Neutrophil (primary cell): Measurements from ENCODE around the gene RAPGEF6.

Experiments used
- H3K27ac ChIP-seq: fragments of 200-600 bp; sonication (generic); 2 replicates; pipeline ENCODE4 v1.5.1; 2016; ENCODE audit warnings: mild to moderate bottlenecking, moderate library complexity
- H3K27me3 ChIP-seq: fragments of 200-600 bp; sonication (generic); 2 replicates; pipeline ENCODE4 v1.6.0; 2016; ENCODE audit warnings: mild to moderate bottlenecking
- H3K36me3 ChIP-seq: fragments of 200-600 bp; sonication (generic); 2 replicates; pipeline ENCODE4 v1.5.1; 2017
- H3K4me1 ChIP-seq, 2 experiments: fragments of 200-600 bp in 1 of 2; sonication (generic) in 1 of 2; 1 replicate in 1 of 2; 2 replicates in 1 of 2; pipeline versions ENCODE4 v1.5.1 to v1.6.1; 2013 to 2016; ENCODE audit warnings: low read depth in 1 of 2, low read length in 1 of 2, mild to moderate bottlenecking in 1 of 2, moderate library complexity in 1 of 2; ENCODE audit not compliant: control insufficient read depth in 1 of 2, insufficient read depth in 1 of 2
- H3K4me3 ChIP-seq, 2 experiments: fragments of 200-600 bp in 1 of 2; sonication (generic) in 1 of 2; 1 replicate in 1 of 2; 2 replicates in 1 of 2; pipeline ENCODE4 v1.5.1; 2013 to 2016; ENCODE audit warnings: low read depth in 1 of 2, low read length in 1 of 2, mild to moderate bottlenecking in 1 of 2, moderate library complexity in 1 of 2
- H3K9me3 ChIP-seq: fragments of 200-600 bp; sonication (generic); 2 replicates; pipeline ENCODE4 v1.5.1; 2016
- CTCF ChIP-seq: fragments of 200-600 bp; sonication (generic); IDR thresholded peaks from 2 replicates; pipeline ENCODE4 v1.5.1; 2016; ENCODE audit warnings: antibody characterized with exemption

The RAPGEF6 gene

GRCh38 chr5:131473731-131474130 is 161.3 kb downstream of the RAPGEF6 start:
- Histone ChIP-seq H3K9me3 (no peaks in the 10 kb centered on the region), H3K36me3 (peaks cover 60% of the 10 kb centered on the region), H3K27me3 (no peaks in the 10 kb centered on the region), H3K27ac (no peak overlapping the region), H3K4me3 (no peak overlapping the region), H3K4me1 (no peaks in the 10 kb centered on the region)
- no peak for TF ChIP-seq CTCF

- H3K27me3 ChIP-seq, result no peaks in the 10 kb centered on the region
- H3K4me3 ChIP-seq, result no peak overlapping the region
- peaks cover 4 to 12% of the 10 kb centered on the region in 2 experiments for H3K4me1 ChIP-seq
- H3K36me3 ChIP-seq, result peaks cover 49% of the 10 kb centered on the region
- H3K9me3 ChIP-seq, result no peaks in the 10 kb centered on the region
- no peak overlapping the region for H3K27ac ChIP-seq
- TF ChIP-seq CTCF, result no peak
These were observed 168.8 kb downstream of the RAPGEF6 start for GRCh38 chr5:131466171-131466766.

GRCh38 chr5:131463656-131464055 is 171.4 kb downstream of the RAPGEF6 start:
- Histone ChIP-seq H3K9me3 (no peaks in the 10 kb centered on the region), H3K4me3 (no peak overlapping the region), H3K36me3 (peaks cover 43% of the 10 kb centered on the region), H3K4me1 (peaks cover 4 to 12% of the 10 kb centered on the region in 2 experiments), H3K27ac (peak overlapping the region; percentile 18), H3K27me3 (no peaks in the 10 kb centered on the region)
- no peak for TF ChIP-seq CTCF

- Histone ChIP-seq H3K4me3 (no peak overlapping the region), H3K9me3 (no peaks in the 10 kb centered on the region), H3K27me3 (no peaks in the 10 kb centered on the region), H3K27ac (peak overlapping the region; percentile 37), H3K36me3 (peaks cover 49% of the 10 kb centered on the region), H3K4me1 (peaks cover 4 to 12% of the 10 kb centered on the region in 2 experiments)
- TF ChIP-seq CTCF, result no peak
These were observed 172.6 kb downstream of the RAPGEF6 start for GRCh38 chr5:131462454-131462853.

- Histone ChIP-seq H3K27ac (no peak overlapping the region), H3K4me1 (peaks cover 4 to 12% of the 10 kb centered on the region in 2 experiments)
- no peak for TF ChIP-seq CTCF
These were observed 173.3 kb downstream of the RAPGEF6 start for GRCh38 chr5:131461742-131462141.

More at GRCh38 chr5:131461742-131462141, 173.3 kb downstream of the RAPGEF6 start:
- Histone ChIP-seq H3K27me3 (no peaks in the 10 kb centered on the region), H3K9me3 (no peaks in the 10 kb centered on the region), H3K36me3 (peaks cover 50% of the 10 kb centered on the region), H3K4me3 (no peak overlapping the region)
